Raji (cell line): ENCODE data around the gene MCUB.

ENCODE experiments used
- POLR2A ChIP-seq: IDR thresholded peaks from 2 replicates; pipeline ENCODE4 v1.6.1; 2011; ENCODE audit warnings: low read depth, low read length, control low read depth; ENCODE audit not compliant: insufficient read depth

The MCUB gene

DNA sequence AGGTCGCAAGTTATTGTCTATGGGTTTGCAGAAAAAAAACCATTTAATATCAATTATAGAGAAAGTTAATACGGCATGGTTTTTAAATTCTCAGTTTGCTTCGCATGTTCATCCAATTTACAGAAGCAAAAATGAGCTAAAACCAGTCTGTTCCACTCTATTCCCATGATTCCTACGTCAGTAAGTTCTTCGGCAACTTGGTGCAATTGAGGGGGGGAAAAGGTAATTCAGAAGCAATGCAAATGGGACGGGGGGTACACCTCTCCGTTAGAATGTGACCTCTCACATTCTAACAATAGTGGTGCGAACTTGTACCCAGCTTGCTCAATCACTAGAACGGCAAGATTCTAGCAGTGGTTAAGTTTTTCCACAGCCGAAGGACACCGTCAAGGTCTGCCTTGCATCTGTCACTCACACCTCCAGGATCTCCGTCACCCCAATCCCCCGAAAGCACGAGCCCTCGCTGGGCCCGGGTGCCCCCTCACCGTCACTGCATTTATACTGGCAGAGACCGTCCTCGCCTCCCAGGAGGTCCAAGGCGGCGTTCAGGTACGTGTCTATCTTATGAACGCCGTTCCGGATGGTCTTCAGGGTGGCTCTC, 169.2 kb downstream of the MCUB start:
- no peak for TF ChIP-seq POLR2A

DNA sequence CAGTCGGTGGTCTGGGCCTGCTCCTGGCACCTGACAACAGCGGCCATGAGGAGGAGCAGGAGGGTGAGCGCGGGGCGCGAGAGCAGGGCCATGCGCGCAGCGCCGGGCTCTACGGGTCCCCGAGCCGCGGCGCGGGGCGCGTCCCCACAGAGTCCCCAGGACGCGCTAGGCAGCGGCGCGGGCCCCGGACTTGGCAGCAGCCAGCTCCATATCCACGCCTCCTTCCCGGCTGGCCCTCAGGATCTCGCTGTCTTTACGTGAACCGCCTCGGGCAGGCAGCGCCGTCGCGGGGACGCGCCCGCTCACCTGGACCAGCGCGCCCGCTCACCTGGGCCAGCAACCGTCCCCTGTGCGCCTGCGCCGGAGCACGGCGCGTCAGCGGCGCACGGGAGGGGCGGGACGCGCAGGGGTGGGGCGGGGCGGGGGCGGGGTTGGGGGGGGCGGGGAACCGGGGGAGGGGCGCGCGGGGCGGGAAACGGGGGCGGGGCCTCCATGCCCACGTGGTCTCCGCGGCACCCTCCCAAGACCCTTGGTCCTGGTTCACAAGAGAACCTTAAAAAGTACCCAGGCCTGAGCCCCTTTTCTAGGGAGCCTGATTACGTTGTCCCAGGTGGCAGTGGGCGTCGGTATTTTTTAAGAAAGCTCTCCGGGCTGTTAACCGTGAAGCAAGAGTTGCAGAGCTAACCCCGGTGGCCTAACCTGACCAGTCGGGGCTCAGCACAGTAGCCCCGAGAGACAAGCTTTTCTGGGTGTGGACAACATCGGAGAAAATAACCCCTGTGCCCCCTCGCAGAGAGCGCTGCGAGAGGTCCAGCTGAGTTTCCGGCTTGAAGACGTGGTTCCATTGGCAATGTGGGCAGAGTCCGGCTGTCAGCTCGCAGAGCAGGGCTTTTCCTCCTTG, 169.9 kb downstream of the MCUB start, which contains the start of gene PLA2G12A:
Gene PLA2G12A (minus strand): TSS at position 353 of the 901 bp plus-strand sequence. CDS start 261 bp downstream, at position 92.
- TF ChIP-seq POLR2A = peak; percentile 92

DNA sequence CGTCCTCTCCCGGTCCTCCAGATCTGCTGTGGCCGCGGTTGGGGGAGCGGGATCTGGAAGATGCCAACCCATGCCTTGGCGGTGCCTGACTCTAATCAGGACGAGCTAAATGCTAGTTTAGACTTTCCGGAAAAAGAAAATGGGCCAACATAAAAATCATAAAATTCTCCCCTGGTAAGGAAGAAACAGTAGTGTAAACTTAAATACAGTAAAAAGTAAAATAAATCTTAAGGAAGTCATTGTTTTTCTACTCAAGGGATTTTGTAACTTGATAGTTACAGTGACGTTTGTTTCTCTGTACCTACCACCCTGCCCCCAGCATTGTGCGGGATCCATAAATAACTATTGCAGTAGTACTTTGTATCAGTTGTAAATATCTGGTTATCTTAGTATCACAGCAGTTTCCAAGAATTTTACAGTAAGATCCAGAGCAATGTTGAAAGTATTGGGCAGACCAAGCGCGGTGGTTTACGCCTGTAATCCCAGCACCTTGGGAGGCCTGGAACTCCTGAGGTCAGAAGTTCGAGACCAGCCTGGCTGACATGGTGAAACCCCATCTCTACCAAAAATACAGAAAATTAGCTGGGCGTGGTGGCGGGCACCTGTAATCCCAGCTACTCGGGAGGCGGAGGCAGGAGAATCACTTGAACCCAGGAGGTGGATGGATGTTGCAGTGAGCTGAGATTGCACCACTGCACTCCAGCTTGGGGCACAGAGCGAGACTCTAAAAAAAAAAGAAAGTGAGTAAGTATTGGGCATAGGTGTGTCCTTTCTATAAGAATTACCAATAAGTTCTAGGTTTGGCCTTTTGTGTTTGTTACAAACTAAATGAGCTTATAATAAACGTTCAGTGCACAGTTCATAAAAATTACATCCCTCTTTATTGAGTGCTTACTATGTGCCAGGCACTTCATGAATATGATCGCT, 170.8 kb downstream of the MCUB start:
- no peak for TF ChIP-seq POLR2A

DNA sequence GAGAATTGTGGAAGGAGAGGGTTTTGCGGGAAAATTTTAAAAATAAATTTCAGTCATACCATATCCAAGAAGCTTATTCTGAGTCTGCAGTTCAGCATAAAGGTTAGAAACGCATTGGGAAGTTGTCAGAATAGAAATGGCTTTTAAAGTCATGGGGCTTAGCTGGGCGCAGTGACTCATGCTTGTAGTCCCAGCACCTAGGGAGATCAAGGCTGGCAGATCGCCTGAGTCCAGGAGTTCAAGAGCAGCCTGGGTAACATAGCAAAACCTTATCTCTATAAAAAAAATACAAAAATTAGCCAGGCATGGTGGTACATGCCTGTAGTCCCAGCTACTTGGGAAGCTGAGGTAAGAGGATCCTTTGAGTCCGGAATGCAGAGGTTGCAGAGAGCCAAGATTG, 173.7 kb downstream of the MCUB start:
- TF ChIP-seq POLR2A = no peak

DNA sequence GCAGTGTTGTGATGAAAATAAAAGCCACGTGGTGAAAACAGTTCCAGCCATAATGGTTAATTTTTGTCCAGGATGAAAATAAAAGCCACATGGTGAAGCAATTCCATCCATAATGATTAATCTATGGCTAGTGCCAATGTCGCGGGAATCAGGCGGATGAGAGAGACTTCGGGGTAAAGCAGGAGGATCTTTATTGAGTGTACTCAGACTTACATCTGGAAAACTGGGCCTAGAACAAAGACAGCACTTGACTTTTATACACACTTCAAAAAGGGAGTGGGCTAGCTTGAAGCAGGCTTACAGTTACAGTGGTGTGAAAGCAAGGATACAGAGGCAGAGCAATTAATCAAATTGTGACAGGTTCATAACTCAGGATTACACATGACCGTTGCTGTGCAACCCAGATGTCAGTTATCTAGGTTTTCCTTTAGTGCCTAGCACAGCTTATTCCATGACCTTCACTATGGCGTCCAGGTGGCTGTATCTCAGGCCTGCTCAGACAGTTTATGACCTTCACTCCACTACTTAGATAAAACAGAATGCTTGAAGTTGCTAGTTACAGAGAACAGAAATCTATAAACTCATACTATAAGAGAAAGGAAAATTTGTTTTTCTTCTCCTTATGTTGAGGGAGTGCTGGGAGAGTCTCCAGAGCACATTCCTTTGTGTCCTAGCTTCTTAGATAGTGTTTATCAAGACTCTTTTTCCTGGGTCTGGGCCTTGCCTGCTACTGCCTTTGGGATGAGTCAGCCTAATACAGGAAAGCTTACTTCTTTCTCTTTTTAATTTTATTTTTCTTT, 175.7 kb downstream of the MCUB start:
- no peak for TF ChIP-seq POLR2A
